SK-N-SH (cell line): Measurements from ENCODE around the gene HPCA. TPM values are rescaled to one million over a fixed set of nuclear protein-coding genes. Genes with fewer than 3 reads are reported as not detected.

ENCODE experiments used
- CTCF ChIA-PET: fragments of 300-600, 350-600 bp; formaldehyde crosslinking; extraction: SDS; loops from one replicate; lab custom pipeline; 2021; lab: Yijun Ruan, JAX
- POLR2A ChIA-PET: fragments of 350-600 bp; sonication (Branson Sonifier 250); formaldehyde crosslinking; extraction: SDS; loops from one replicate; lab custom pipeline; 2020; ENCODE audit warnings: antibody characterized with exemption, inconsistent platforms; lab: Yijun Ruan, JAX
- DNase-seq: peaks from one replicate; pipeline ENCODE4 v3.0.0; 2012
- H2AFZ ChIP-seq: fragments of 200-600 bp; sonication (generic); 2 replicates; pipeline ENCODE4 v1.8.1; 2016; ENCODE audit warnings: antibody characterized with exemption, mild to moderate bottlenecking, low read depth
- H3F3A ChIP-seq: fragments of 200-600 bp; sonication (generic); replicated peaks from 2 replicates; pipeline ENCODE3; 2016; ENCODE audit warnings: antibody characterized with exemption, mild to moderate bottlenecking; ENCODE audit not compliant: insufficient read depth
- H3K27ac ChIP-seq, 2 experiments: fragments of 200-500 bp in 1 of 2; fragments of 200-600 bp in 1 of 2; sonication (Bioruptor generic) in 1 of 2; sonication (generic), shearing (Covaris generic) in 1 of 2; 2 replicates each; pipeline versions ENCODE4 v1.5.1 to v1.6.1; 2014 to 2016; ENCODE audit warnings: low read depth in 2 of 2, inconsistent platforms in 1 of 2, low read length in 1 of 2, mild to moderate bottlenecking in 1 of 2, mixed read lengths in 1 of 2
- H3K27me3 ChIP-seq: fragments of 200-600 bp; sonication (generic), shearing (Covaris generic); 2 replicates; pipeline ENCODE4 v1.6.1; 2016; ENCODE audit warnings: mixed run types; ENCODE audit not compliant: insufficient read depth
- H3K36me3 ChIP-seq, 2 experiments: fragments of 200-500 bp in 1 of 2; fragments of 200-600 bp in 1 of 2; sonication (Bioruptor generic) in 1 of 2; sonication (generic) in 1 of 2; replicated peaks in 1 of 2; 2 replicates each; pipeline versions ENCODE3 to v1.5.1; 2014 to 2016; ENCODE audit warnings: low read length in 1 of 2, mild to moderate bottlenecking in 1 of 2; ENCODE audit not compliant: insufficient read depth in 2 of 2, control insufficient read depth in 1 of 2
- H3K4me1 ChIP-seq, 2 experiments: fragments of 200-500 bp in 1 of 2; fragments of 200-600 bp in 1 of 2; sonication (Bioruptor generic) in 1 of 2; sonication (generic), shearing (Covaris generic) in 1 of 2; 2 replicates each; pipeline versions ENCODE4 v1.5.1 to v1.6.1; 2014 to 2016; ENCODE audit warnings: low read depth in 1 of 2, low read length in 1 of 2, mixed run types in 1 of 2; ENCODE audit not compliant: insufficient read depth in 2 of 2, control insufficient read depth in 1 of 2
- H3K4me2 ChIP-seq: fragments of 200-600 bp; sonication (generic), shearing (Covaris generic); 2 replicates; pipeline ENCODE4 v1.6.1; 2017; ENCODE audit warnings: mixed run types
- H3K4me3 ChIP-seq, 2 experiments: fragments of 200-500 bp in 1 of 2; fragments of 200-600 bp in 1 of 2; sonication (Bioruptor generic) in 1 of 2; sonication (generic), shearing (Covaris generic) in 1 of 2; 2 replicates each; pipeline versions ENCODE4 v1.5.1 to v1.8.1; 2014 to 2016; ENCODE audit warnings: low read depth in 2 of 2, inconsistent platforms in 1 of 2, low read length in 1 of 2, mild to moderate bottlenecking in 1 of 2, mixed read lengths in 1 of 2, moderate library complexity in 1 of 2
- H3K79me2 ChIP-seq: fragments of 200-600 bp; sonication (generic); 2 replicates; pipeline ENCODE4 v1.8.1; 2017; ENCODE audit warnings: mild to moderate bottlenecking; ENCODE audit not compliant: insufficient read depth
- H3K9ac ChIP-seq: fragments of 200-600 bp; sonication (generic); 2 replicates; pipeline ENCODE4 v1.6.1; 2017; ENCODE audit warnings: mixed run types
- H3K9me2 ChIP-seq: fragments of 200-600 bp; sonication (generic); 2 replicates; pipeline ENCODE4 v1.6.1; 2017; ENCODE audit warnings: mixed run types
- H3K9me3 ChIP-seq: fragments of 200-600 bp; sonication (generic); 2 replicates; pipeline ENCODE4 v1.6.1; 2017; ENCODE audit warnings: mixed run types, mild to moderate bottlenecking, moderate library complexity
- H4K20me1 ChIP-seq: fragments of 200-600 bp; sonication (generic); 2 replicates; pipeline ENCODE4 v1.6.1; 2017; ENCODE audit warnings: mild to moderate bottlenecking, mixed run types; ENCODE audit not compliant: insufficient read depth
- ELF1 ChIP-seq: IDR thresholded peaks from 2 replicates; pipeline ENCODE4 v1.4.0; 2012
- EZH2phosphoT487 ChIP-seq: fragments of 200-600 bp; sonication (generic); IDR thresholded peaks from 2 replicates; pipeline ENCODE4 v1.6.1; 2017; ENCODE audit warnings: low read depth, mixed run types, mild to moderate bottlenecking, antibody characterized with exemption, moderate library complexity, borderline replicate concordance
- FOSL2 ChIP-seq: IDR thresholded peaks from 2 replicates; pipeline ENCODE4 v1.4.0; 2012; ENCODE audit warnings: low read depth, mild to moderate bottlenecking, moderate library complexity, borderline replicate concordance
- FOXJ3 ChIP-seq: sonication (generic); formaldehyde crosslinking; IDR thresholded peaks from 2 replicates; pipeline ENCODE4 v1.5.1; 2020; ENCODE audit warnings: mild to moderate bottlenecking, missing genetic modification reagents
- GATA2 ChIP-seq: sonication (generic); formaldehyde crosslinking; IDR thresholded peaks from 2 replicates; pipeline ENCODE4 v1.5.0; 2020; ENCODE audit warnings: mild to moderate bottlenecking, missing genetic modification reagents
- IRF3 ChIP-seq: fragments of 150-350 bp; IDR thresholded peaks from 2 replicates; pipeline ENCODE4 v1.6.1; 2016; ENCODE audit warnings: mild to moderate bottlenecking, low read depth, low read length
- JUND ChIP-seq: IDR thresholded peaks from 2 replicates; pipeline ENCODE4 v1.4.0; 2012
- MAX ChIP-seq: IDR thresholded peaks from 2 replicates; pipeline ENCODE4 v1.4.0; 2012; ENCODE audit warnings: low read depth
- MEF2A ChIP-seq: IDR thresholded peaks from 2 replicates; pipeline ENCODE4 v1.4.0; 2012; ENCODE audit warnings: low read depth, borderline replicate concordance
- MXI1 ChIP-seq: IDR thresholded peaks from 2 replicates; pipeline ENCODE4 v1.6.1; 2012; ENCODE audit warnings: mild to moderate bottlenecking, low read depth, low read length, improper control_type of control experiment
- RAD21 ChIP-seq: IDR thresholded peaks from 2 replicates; pipeline ENCODE4 v1.6.1; 2012; ENCODE audit warnings: mild to moderate bottlenecking, low read length
- SIN3A ChIP-seq: IDR thresholded peaks from 2 replicates; pipeline ENCODE4 v1.6.1; 2012; ENCODE audit warnings: low read depth, mild to moderate bottlenecking, low read length, moderate library complexity, borderline replicate concordance
- TAF1 ChIP-seq: IDR thresholded peaks from 2 replicates; pipeline ENCODE4 v1.6.1; 2012; ENCODE audit warnings: low read depth, mild to moderate bottlenecking, low read length, moderate library complexity, borderline replicate concordance
- USF1 ChIP-seq: IDR thresholded peaks from 2 replicates; pipeline ENCODE4 v1.4.0; 2012; ENCODE audit warnings: low read depth, borderline replicate concordance
- WGBS: methylation state at CpG from one replicate; pipeline ENCODE4 v1.1.6; 2017; ENCODE audit warnings: low lambda C conversion rate; 5-methylcytosine and 5-hydroxymethylcytosine counted together
- polyA plus RNA-seq, 3 experiments: library from polyadenylated mRNA; depleted of rRNA; stranded (reverse); fragments of >200 nt; gene quantifications; 2 replicates each; pipeline ENCODE4 v1.2.3, GENCODE V29; 2012
- TF ChIP-seq, protein P1 (sequence below): IDR thresholded peaks from 2 replicates; pipeline ENCODE4 v1.6.1; 2012; ENCODE audit warnings: mild to moderate bottlenecking, low read depth, low read length, moderate library complexity
- TF ChIP-seq, protein P2 (sequence below): fragments of 150-350 bp; IDR thresholded peaks from 2 replicates; pipeline ENCODE4 v1.6.1; 2017; ENCODE audit warnings: antibody characterized with exemption, low read length, low read depth, borderline replicate concordance

HPCA gene
- polyA plus RNA-seq, 1 of the 3 experiments (the other 2 are of a cell fraction) = not detected

DNA sequence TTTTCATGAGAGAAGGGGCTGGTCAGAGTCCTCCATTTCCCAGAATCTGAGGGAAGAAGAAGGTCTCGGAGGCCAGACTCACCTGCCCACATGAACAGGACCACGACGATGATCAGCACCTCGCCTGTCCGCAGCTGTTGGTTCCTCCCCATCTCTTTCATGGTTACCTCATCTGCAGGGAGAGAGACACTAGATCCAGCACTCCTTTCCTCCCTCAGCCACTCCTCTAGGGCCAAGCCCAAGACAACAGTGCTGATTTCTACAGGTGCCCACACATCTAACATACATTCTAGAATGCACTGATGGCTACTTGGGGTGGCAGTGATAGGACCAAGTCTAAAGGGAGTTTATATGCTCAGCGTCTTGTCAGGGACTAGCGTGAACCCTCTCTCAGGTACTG lies 18.6 kb upstream of the HPCA start (continued):
- TF ChIP-seq, protein P1, sequence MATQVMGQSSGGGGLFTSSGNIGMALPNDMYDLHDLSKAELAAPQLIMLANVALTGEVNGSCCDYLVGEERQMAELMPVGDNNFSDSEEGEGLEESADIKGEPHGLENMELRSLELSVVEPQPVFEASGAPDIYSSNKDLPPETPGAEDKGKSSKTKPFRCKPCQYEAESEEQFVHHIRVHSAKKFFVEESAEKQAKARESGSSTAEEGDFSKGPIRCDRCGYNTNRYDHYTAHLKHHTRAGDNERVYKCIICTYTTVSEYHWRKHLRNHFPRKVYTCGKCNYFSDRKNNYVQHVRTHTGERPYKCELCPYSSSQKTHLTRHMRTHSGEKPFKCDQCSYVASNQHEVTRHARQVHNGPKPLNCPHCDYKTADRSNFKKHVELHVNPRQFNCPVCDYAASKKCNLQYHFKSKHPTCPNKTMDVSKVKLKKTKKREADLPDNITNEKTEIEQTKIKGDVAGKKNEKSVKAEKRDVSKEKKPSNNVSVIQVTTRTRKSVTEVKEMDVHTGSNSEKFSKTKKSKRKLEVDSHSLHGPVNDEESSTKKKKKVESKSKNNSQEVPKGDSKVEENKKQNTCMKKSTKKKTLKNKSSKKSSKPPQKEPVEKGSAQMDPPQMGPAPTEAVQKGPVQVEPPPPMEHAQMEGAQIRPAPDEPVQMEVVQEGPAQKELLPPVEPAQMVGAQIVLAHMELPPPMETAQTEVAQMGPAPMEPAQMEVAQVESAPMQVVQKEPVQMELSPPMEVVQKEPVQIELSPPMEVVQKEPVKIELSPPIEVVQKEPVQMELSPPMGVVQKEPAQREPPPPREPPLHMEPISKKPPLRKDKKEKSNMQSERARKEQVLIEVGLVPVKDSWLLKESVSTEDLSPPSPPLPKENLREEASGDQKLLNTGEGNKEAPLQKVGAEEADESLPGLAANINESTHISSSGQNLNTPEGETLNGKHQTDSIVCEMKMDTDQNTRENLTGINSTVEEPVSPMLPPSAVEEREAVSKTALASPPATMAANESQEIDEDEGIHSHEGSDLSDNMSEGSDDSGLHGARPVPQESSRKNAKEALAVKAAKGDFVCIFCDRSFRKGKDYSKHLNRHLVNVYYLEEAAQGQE = no peak
- TF ChIP-seq JUND (no peak), FOXJ3 (CRISPR knock-in tag) (no peak)

- WGBS = 95% methylated on average over 12 of the region's 13 CpGs
- no peak overlapping the region for H3K4me2 ChIP-seq
- ChIA-PET CTCF (no interaction called here), POLR2A (no interaction called here)
- no peak overlapping the region for H3K9ac ChIP-seq
- H3K4me3 ChIP-seq = no peak overlapping the region
- no peak overlapping the region for H2AFZ ChIP-seq
- DNase-seq = no peak
- no peak overlapping the region for H3K27ac ChIP-seq
- H3K4me1 ChIP-seq = peaks cover 0 to 13% of the 10 kb centered on the region in 2 experiments; a peak in 1 of 4 replicates
- no peaks in the 10 kb centered on the region for H3K27me3 ChIP-seq
- TF ChIP-seq SIN3A (no peak), MEF2A (no peak), IRF3 (no peak), GATA2 (CRISPR knock-in tag) (no peak), ELF1 (no peak), FOSL2 (no peak), FOXJ3 (CRISPR knock-in tag) (no peak), JUND (no peak), MXI1 (no peak), USF1 (no peak), EZH2phosphoT487 (no peak), TAF1 (no peak), RAD21 (no peak), MAX (no peak)
- TF ChIP-seq, protein P1 = no peak
- TF ChIP-seq, protein P2, sequence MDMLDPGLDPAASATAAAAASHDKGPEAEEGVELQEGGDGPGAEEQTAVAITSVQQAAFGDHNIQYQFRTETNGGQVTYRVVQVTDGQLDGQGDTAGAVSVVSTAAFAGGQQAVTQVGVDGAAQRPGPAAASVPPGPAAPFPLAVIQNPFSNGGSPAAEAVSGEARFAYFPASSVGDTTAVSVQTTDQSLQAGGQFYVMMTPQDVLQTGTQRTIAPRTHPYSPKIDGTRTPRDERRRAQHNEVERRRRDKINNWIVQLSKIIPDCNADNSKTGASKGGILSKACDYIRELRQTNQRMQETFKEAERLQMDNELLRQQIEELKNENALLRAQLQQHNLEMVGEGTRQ = no peak
- H3F3A ChIP-seq = peaks cover 3% of the 10 kb centered on the region
- H3K9me3 ChIP-seq = no peaks in the 10 kb centered on the region
- no peaks in the 10 kb centered on the region for H3K79me2 ChIP-seq
- H3K36me3 ChIP-seq = peaks cover 0 to 2% of the 10 kb centered on the region in 2 experiments
- H4K20me1 ChIP-seq = no peaks in the 10 kb centered on the region
- H3K9me2 ChIP-seq = no peaks in the 10 kb centered on the region
Observed at GRCh38 chr1:32868085-32868484, 18.2 kb upstream of the HPCA start.
